Activated naive CD4-positive, alpha-beta T cell treated with anti-CD3 and anti-CD28 coated beads for 36 hours (primary cell): ENCODE data around the gene OAT. TPM values are rescaled to one million over a fixed set of nuclear protein-coding genes. Genes with fewer than 3 reads are reported as not detected.
"Not testable (repeated sequence)": the region's sequence is repeated elsewhere in the genome, so short reads cannot be mapped to it uniquely, and the experiment has no call there.

ENCODE experiments used
- CTCF ChIA-PET: fragments of 350-600 bp; sonication (Branson Sonifier 250); formaldehyde crosslinking; loops from one replicate; lab custom pipeline; 2021; ENCODE audit warnings: antibody characterized with exemption; lab: Charles Lee
- DNase-seq: peaks from one replicate; pipeline ENCODE4 v3.0.0-alpha.2; 2020
- H3K27ac Mint-ChIP-seq: one replicate; pipeline ENCODE4 v1.8.0; 2021; ENCODE audit warnings: mild to moderate bottlenecking, mixed read lengths
- H3K27me3 Mint-ChIP-seq: one replicate; pipeline ENCODE4 v1.8.0; 2021; ENCODE audit warnings: low read depth, mixed read lengths
- H3K36me3 Mint-ChIP-seq: one replicate; pipeline ENCODE4 v1.8.0; 2021; ENCODE audit warnings: low read depth, mixed read lengths
- H3K4me1 Mint-ChIP-seq: one replicate; pipeline ENCODE4 v1.8.0; 2021; ENCODE audit warnings: low read depth, mixed read lengths
- H3K4me3 Mint-ChIP-seq: one replicate; pipeline ENCODE4 v1.8.0; 2021; ENCODE audit warnings: mild to moderate bottlenecking, moderate library complexity, mixed read lengths
- H3K9me3 Mint-ChIP-seq: one replicate; pipeline ENCODE4 v1.8.0; 2021; ENCODE audit warnings: mixed read lengths
- intact Hi-C: fragments of 100-400 bp; cut with micrococcal nuclease; formaldehyde crosslinking; loops from one replicate; pipeline ENCODE4 v1.15.1; 2023
- total RNA-seq, 2 experiments: library from RNA; stranded (reverse); gene quantifications; one replicate each; pipeline ENCODE4 v1.2.3, GENCODE V29; 2021

Gene OAT
- total RNA-seq, 2 experiments from 2014 or later: 37.4 to 41.6 TPM

DNA sequence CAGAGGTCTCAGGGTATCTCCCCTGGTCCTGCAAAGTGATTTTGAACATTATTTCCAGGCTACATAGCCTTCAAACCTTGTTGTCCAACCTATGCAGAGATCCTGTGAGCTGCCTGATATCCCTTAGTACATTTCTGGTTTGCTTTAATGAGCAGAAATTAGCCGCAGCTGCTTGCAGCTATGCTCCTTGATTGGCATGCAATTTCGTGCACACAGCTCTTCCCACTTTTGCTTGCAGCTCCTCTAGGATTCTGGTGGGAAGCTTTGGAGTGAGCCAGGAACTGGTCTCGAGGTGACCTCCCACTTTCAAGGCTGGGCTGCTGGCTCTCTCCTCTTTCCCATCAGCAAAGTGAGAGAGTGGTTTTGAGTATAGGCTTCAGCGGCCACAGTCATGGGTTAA lies 45.8 kb downstream of the OAT start:
- intact Hi-C loops: no loop called here
- H3K27me3 Mint-ChIP-seq: peaks cover 14% of the 10 kb centered on the region

DNA sequence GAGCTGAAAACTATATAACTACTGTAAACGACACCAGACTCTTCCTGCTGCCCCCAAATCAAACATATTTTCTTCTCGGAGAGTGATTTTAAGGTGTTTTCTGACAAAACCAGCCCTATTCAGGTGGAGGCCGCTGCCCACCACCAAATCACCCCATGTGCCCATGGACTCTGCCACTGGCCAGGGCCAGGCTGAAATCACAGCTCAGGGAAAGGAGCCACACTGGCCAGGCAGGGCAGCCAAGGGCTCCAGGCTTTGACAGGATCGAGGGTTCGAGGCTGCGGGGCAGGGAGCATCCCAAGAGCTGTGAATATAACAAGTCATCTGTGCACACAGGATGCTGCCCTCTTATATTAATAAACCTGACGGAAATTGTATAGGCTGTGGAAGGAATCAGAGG lies 48.3 kb downstream of the OAT start:
- H3K36me3 Mint-ChIP-seq: no peaks in the 10 kb centered on the region
- H3K27me3 Mint-ChIP-seq: peaks cover 7% of the 10 kb centered on the region
- no peak for DNase-seq
- H3K9me3 Mint-ChIP-seq: no peaks in the 10 kb centered on the region
- intact Hi-C loops: no loop called here
- H3K4me1 Mint-ChIP-seq: no peaks in the 10 kb centered on the region
- no peak overlapping the region for H3K4me3 Mint-ChIP-seq
- H3K27ac Mint-ChIP-seq: no peak overlapping the region
- CTCF ChIA-PET: interaction anchor here (1.4 to 1.6 kb wide), 2 partner anchors 10 to 19 kb away, joined by 3 to 7 read pairs; no protein-coding TSS in a partner anchor

More for the DNA sequence above, 45.8 kb downstream of the OAT start:
- H3K4me3 Mint-ChIP-seq: no peak overlapping the region
- CTCF ChIA-PET: no interaction called here
- no peak for DNase-seq
- no peaks in the 10 kb centered on the region for H3K4me1 Mint-ChIP-seq
- no peaks in the 10 kb centered on the region for H3K36me3 Mint-ChIP-seq
- no peak overlapping the region for H3K27ac Mint-ChIP-seq
- H3K9me3 Mint-ChIP-seq: no peaks in the 10 kb centered on the region

DNA sequence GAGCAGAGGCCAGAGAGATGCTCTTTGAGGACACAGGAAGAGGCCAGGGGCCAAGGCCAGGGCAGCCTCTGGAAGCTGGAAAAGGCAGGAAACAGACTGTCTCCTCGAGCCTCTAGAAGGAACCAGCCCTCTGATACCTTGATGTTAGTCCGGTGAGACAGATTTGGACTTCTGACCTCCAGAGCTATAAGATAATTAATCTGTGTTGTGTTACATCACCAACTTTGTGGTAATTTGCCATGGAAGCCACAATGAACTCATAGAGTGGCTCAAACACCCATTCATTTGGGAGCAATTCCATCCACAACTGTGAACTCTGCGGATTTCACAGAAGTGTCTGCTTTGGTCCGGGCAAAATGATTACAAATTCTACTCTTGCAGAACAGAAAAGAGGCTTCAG lies 48.7 kb downstream of the OAT start:
- CTCF ChIA-PET: interaction anchor here (1.4 to 1.6 kb wide), 2 partner anchors 11 to 19 kb away, joined by 3 to 7 read pairs; no protein-coding TSS in a partner anchor
- intact Hi-C loops: no loop called here
- Mint-ChIP-seq H3K27ac (no peak overlapping the region), H3K4me3 (no peak overlapping the region), H3K36me3 (no peaks in the 10 kb centered on the region), H3K4me1 (no peaks in the 10 kb centered on the region), H3K27me3 (peaks cover 7% of the 10 kb centered on the region), H3K9me3 (no peaks in the 10 kb centered on the region)
- DNase-seq: no peak

DNA sequence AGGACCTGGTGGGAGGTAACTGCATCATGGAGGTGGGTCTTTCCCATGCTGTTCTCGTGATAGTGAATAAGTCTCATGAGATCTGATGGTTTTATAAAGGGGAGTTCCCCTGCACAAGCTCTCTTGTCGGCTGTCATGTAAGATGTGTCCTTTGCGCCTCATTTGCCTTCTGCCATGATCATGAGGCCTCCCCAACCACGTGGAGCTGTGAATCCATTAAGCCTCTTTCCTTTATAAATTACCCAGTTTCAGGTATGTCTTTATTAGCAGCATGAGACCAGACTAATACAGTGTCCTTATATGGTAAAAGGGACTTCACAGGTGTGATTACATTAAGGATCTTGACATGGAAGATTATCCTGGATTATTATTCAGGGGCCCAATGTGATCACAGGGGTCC lies 49.2 kb downstream of the OAT start:
- CTCF ChIA-PET: interaction anchor here (1.6 kb wide), 1 partner anchor 20 kb away, joined by 7 read pairs; no protein-coding TSS in a partner anchor
- H3K9me3 Mint-ChIP-seq, H3K27ac Mint-ChIP-seq, H3K27me3 Mint-ChIP-seq, DNase-seq, H3K4me3 Mint-ChIP-seq, intact Hi-C loops, H3K36me3 Mint-ChIP-seq, H3K4me1 Mint-ChIP-seq: not testable (repeated sequence)

DNA sequence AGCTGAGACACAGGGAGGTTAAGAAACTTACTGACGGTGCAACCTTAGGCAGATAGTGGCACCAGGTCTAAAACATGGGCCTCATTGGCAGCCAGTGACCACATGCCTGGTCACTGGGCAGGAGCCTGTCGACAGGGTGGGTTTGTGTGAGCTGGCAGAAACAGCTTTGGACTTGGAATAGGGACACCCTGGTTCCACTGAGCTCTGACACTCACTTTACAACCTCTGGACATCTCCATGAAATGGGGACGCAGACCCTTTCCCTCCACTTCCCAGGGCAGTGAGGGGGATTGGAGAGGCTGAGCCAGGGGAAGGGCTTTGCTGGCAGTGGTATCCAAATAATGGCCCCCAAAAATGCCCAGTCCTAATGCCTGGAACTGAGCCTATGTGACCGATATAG lies 49.7 kb downstream of the OAT start:
- CTCF ChIA-PET: no interaction called here
- no peaks in the 10 kb centered on the region for H3K36me3 Mint-ChIP-seq
- no peak overlapping the region for H3K27ac Mint-ChIP-seq
- intact Hi-C loops: no loop called here
- H3K9me3 Mint-ChIP-seq: no peaks in the 10 kb centered on the region
- no peak overlapping the region for H3K4me3 Mint-ChIP-seq
- peaks cover 7% of the 10 kb centered on the region for H3K27me3 Mint-ChIP-seq
- H3K4me1 Mint-ChIP-seq: no peaks in the 10 kb centered on the region
- DNase-seq: no peak

DNA sequence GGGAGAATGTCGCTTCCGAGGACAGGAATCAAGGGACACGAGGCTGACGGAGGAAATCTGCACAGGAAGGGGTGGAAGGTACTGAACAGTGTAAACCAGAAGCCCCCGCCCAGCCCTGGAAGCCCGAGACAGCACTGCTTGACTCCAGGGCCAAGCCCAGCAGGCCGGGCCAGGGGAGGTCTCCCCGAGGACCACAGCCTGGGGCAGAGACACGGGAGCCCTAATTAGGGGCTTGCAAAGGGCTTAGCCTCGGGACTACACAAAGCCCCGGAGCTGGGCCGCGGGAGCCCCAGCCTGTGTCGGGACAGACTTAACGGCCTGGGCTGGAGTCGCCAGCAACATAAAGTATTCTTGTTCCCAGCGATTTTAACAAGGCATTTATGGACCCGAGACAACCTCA lies 50.8 kb downstream of the OAT start:
- DNase-seq: no peak
- Mint-ChIP-seq H3K36me3 (no peaks in the 10 kb centered on the region), H3K27ac (no peak overlapping the region), H3K27me3 (peaks cover 7% of the 10 kb centered on the region), H3K9me3 (no peaks in the 10 kb centered on the region), H3K4me1 (no peaks in the 10 kb centered on the region), H3K4me3 (no peak overlapping the region)
- CTCF ChIA-PET: interaction anchor here (1.1 kb wide), 1 partner anchor 176 kb away, joined by 3 read pairs; no protein-coding TSS in a partner anchor
- intact Hi-C loops: no loop called here

DNA sequence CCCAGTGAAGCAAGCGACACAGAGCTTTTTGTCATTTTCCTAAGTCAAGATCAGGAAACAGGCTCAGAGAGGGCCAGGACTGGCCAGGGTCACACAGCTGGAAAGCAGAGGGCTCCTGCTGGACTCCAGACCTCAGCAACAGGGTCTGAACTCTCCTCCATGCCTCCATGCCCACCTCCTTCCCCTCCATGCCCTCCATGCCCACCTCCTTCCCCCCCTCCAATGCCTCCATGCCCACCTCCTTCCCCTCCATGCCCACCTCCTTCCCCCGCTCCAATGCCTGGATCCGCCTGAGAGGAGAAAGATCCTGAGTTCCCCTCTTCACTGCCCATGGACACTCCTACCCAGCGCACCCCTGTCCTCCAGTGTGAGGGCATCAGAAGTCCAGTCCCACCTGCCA lies 51.3 kb downstream of the OAT start:
- H3K9me3 Mint-ChIP-seq: no peaks in the 10 kb centered on the region
- no peak overlapping the region for H3K27ac Mint-ChIP-seq
- CTCF ChIA-PET: interaction anchor here (1.1 kb wide), 1 partner anchor 176 kb away, joined by 3 read pairs; no protein-coding TSS in a partner anchor
- no peaks in the 10 kb centered on the region for H3K4me1 Mint-ChIP-seq
- intact Hi-C loops: no loop called here
- no peak overlapping the region for H3K4me3 Mint-ChIP-seq
- DNase-seq: no peak
- H3K36me3 Mint-ChIP-seq: no peaks in the 10 kb centered on the region
- H3K27me3 Mint-ChIP-seq: peaks cover 7% of the 10 kb centered on the region

DNA sequence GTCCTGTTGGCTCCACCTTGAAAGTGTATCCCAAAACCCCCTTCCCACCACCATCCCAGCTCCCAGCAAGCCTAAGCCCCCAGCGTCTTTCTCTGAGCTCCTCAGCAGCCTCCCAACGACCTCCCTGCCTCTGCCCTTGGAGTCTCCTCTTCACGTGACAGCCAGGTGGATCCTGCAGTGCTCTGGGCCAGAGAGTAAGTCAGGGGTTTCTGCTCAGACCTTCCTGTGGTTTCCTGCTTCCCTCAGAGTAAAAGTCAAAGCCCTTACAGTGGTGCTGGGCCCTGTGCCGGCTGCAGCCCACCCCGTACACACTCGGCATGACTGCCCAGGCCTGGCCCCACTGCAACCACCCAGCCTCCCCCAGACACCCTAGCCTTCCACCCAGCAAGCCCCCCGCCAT lies 51.9 kb downstream of the OAT start:
- Mint-ChIP-seq H3K4me3 (no peak overlapping the region), H3K9me3 (no peaks in the 10 kb centered on the region), H3K27ac (no peak overlapping the region), H3K36me3 (no peaks in the 10 kb centered on the region), H3K27me3 (peaks cover 7% of the 10 kb centered on the region), H3K4me1 (no peaks in the 10 kb centered on the region)
- no peak for DNase-seq
- intact Hi-C loops: no loop called here
- CTCF ChIA-PET: interaction anchor here (1.4 to 2.1 kb wide), 2 partner anchors 22 to 372 kb away, joined by 4 to 7 read pairs; no protein-coding TSS in a partner anchor

DNA sequence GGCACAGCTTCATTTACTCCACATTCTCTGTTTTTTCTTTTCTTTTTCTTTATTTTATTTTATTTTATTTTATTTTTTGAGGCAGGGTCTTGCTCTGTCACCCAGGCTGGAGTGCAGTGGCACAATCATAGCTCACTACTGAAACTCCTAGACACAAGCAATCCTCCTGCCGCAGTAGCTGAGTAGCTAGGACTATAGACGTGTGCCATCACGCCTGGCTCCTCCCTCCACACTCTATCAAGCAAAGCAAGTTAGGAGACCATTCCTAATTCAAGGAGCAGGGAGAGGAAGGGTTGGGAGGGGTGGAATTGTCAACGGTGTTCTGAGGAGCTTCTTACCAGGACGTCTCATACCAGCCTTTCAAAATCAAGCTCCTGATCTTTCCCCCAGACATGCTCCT lies 52.4 kb downstream of the OAT start:
- H3K27ac Mint-ChIP-seq: no peak overlapping the region
- H3K4me3 Mint-ChIP-seq: no peak overlapping the region
- intact Hi-C loops: no loop called here
- H3K27me3 Mint-ChIP-seq: peaks cover 7% of the 10 kb centered on the region
- no peak for DNase-seq
- H3K4me1 Mint-ChIP-seq: no peaks in the 10 kb centered on the region
- no peaks in the 10 kb centered on the region for H3K36me3 Mint-ChIP-seq
- no peaks in the 10 kb centered on the region for H3K9me3 Mint-ChIP-seq
- CTCF ChIA-PET: interaction anchor here (0.6 to 2.1 kb wide), 4 partner anchors 12 to 372 kb away, joined by 3 to 7 read pairs (median 4); no protein-coding TSS in a partner anchor

DNA sequence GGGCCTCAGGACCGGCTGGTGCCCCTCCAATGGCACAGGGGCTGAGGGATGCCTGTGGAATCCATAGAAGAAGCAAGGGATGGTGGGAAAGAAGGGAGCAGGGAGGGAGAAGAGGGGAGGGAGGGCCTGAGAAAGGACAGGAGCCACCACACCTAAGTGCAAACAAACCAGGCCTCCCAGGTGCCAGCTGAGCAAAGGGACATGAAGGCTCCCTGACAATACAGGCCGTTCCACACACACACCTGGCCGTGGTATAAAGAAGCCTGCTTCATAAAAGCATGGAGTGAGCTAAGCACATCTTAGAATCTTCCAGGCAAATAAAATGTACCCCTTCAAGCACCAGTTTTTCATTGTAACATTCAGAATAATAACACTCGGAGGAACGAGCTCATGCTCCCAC lies 54.0 kb downstream of the OAT start:
- no peak for DNase-seq
- Mint-ChIP-seq H3K36me3 (no peaks in the 10 kb centered on the region), H3K4me1 (no peaks in the 10 kb centered on the region), H3K27ac (no peak overlapping the region), H3K9me3 (peaks cover 5% of the 10 kb centered on the region), H3K4me3 (no peak overlapping the region), H3K27me3 (peaks cover 2% of the 10 kb centered on the region)
- intact Hi-C loops: no loop called here
- CTCF ChIA-PET: no interaction called here

DNA sequence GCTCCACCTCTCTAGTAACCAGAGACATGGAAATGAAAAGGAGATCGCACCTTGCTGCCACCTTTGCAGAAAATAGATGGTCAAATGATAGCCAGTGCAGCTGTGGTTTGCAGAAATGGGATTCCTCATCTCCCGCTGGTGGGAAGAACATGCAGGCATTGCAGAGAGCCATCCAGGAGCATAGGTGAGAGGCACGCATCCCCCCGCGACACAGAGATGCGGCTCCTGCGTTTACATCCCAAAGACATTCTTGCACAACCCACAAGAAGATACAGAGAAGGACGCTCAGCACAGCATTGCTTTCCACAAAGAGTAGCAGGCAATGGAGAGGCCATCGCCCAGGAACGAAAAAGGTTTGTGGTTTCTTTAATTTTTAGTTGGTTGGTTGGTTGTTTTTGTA lies 56.2 kb downstream of the OAT start:
- Mint-ChIP-seq H3K27me3 (peaks cover 2% of the 10 kb centered on the region), H3K4me3 (no peak overlapping the region), H3K36me3 (no peaks in the 10 kb centered on the region), H3K9me3 (peaks cover 13% of the 10 kb centered on the region), H3K4me1 (no peaks in the 10 kb centered on the region), H3K27ac (no peak overlapping the region)
- CTCF ChIA-PET: interaction anchor here (0.6 kb wide), 1 partner anchor 1115 kb away, joined by 3 read pairs; no protein-coding TSS in a partner anchor
- intact Hi-C loops: no loop called here
- no peak for DNase-seq

DNA sequence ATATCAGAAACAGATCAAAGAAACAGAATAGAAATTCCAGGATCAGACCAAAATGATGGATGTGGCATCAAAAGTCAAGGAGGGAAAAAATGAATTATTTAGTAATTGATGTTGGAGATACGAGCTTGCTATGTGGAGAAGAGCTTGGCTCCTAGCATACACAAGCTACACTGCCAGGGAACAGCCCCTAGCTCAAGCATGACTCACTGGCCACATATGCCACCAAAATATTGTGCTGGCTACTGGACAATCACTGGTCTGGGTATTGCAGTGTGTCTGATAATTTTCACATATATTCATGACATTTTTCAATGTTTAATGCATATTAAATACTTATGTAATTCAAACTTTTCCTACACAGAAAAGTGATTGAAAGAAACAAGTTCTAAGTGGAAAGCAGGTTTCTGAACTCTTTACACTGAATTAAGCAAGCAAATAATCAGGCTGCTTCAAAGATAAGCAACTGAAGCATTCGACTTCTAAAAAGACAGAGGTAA lies 59.3 kb downstream of the OAT start:
- Mint-ChIP-seq H3K9me3 (peaks cover 13% of the 10 kb centered on the region), H3K4me3 (no peak overlapping the region), H3K27ac (no peak overlapping the region), H3K4me1 (peaks cover 10% of the 10 kb centered on the region), H3K27me3 (peaks cover 2% of the 10 kb centered on the region), H3K36me3 (no peaks in the 10 kb centered on the region)
- DNase-seq: no peak
- CTCF ChIA-PET: interaction anchor here (2.3 kb wide), 1 partner anchor 30 kb away, joined by 5 read pairs; no protein-coding TSS in a partner anchor
- intact Hi-C loops: no loop called here

DNA sequence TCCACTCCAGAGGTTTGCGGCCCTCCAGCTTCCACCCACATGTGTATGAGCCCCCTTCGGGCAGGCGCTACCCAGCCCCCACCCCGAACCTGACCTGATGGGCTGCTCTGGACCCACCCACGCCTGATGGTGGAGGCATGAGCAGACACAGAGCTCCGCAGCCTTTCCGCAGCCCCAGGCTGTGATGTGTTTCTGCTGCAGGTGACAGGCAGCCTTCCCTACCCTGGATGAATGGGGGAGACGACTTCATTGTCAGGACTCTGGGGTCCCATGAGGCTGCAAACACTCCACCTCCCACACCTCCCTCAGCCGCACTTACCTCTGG lies 61.2 kb downstream of the OAT start:
- H3K27ac Mint-ChIP-seq: no peak overlapping the region
- H3K4me1 Mint-ChIP-seq: peaks cover 12% of the 10 kb centered on the region
- H3K27me3 Mint-ChIP-seq: peaks cover 4% of the 10 kb centered on the region
- DNase-seq: no peak
- peaks cover 13% of the 10 kb centered on the region for H3K9me3 Mint-ChIP-seq
- H3K36me3 Mint-ChIP-seq: no peaks in the 10 kb centered on the region
- CTCF ChIA-PET: interaction anchor here (0.6 to 2.3 kb wide), 2 partner anchors 32 to 326 kb away, joined by 4 to 5 read pairs; no protein-coding TSS in a partner anchor
- H3K4me3 Mint-ChIP-seq: no peak overlapping the region
- intact Hi-C loops: no loop called here
